Coronary artery (tissue), 2 donors: ENCODE measurements around the gene CRAMP1.

Experiments used
- DNase-seq: peaks from one replicate; pipeline ENCODE4 v3.0.0-alpha.2; 2017; ENCODE audit warnings: low spot score
- H3K27ac ChIP-seq, 2 donors: fragments of 200-600 bp; sonication (generic); one replicate each; pipeline ENCODE4 v1.5.1; 2016 to 2019
- H3K4me3 ChIP-seq: fragments of 200-600 bp; sonication (generic); 2 replicates; pipeline ENCODE4 v1.5.1; 2016; ENCODE audit warnings: mild to moderate bottlenecking, moderate library complexity
- TF ChIP-seq, protein P1 (sequence below): fragments of 200-600 bp; sonication (generic); IDR thresholded peaks from one replicate; pipeline ENCODE4 v1.5.1; 2019; ENCODE audit warnings: antibody characterized with exemption

CRAMP1 gene

DNA sequence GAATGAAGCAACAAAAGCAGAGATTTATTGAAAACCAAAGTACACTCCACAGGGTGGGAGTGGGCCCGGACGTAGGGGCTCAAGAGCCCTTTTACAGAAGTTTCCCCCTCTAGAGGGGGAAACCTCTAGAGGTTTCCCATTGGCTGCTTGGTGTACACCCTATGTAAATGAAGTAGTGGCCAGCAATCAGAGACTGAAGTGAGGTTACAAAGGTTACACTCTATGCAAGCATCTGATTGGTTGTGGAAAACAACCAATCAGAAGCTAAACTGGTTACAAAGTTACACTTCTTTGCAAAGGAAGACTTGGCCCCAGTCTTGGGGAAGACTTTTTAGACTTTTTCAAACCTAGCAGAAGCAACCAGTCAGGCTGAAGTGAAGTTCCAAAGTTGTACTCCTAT, 27.1 kb downstream of the CRAMP1 start:
- no peak for DNase-seq
- Histone ChIP-seq H3K4me3 (no peak overlapping the region), H3K27ac (no peak overlapping the region)
- TF ChIP-seq, protein P1, sequence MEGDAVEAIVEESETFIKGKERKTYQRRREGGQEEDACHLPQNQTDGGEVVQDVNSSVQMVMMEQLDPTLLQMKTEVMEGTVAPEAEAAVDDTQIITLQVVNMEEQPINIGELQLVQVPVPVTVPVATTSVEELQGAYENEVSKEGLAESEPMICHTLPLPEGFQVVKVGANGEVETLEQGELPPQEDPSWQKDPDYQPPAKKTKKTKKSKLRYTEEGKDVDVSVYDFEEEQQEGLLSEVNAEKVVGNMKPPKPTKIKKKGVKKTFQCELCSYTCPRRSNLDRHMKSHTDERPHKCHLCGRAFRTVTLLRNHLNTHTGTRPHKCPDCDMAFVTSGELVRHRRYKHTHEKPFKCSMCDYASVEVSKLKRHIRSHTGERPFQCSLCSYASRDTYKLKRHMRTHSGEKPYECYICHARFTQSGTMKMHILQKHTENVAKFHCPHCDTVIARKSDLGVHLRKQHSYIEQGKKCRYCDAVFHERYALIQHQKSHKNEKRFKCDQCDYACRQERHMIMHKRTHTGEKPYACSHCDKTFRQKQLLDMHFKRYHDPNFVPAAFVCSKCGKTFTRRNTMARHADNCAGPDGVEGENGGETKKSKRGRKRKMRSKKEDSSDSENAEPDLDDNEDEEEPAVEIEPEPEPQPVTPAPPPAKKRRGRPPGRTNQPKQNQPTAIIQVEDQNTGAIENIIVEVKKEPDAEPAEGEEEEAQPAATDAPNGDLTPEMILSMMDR = no peak

DNA sequence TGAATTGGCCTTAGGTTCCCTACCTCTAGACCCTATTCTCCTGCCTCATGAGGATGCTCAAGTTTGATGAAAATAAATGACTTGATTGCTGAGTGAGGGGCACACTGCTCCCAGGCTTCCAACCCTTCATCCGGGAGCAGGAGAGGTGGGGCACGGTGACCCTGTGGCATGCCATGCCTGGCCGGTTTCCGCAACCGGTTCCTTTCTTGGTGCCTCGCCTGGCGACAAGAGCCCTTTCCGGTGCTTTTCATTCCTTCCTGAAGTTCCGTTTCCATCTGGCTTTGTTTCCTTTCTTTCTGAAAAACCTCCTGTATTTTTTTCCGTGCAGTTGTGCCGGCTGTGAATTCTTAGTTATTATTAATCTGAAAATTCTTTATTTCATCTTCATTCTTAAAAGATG, 27.7 kb downstream of the CRAMP1 start:
- TF ChIP-seq, protein P1 = no peak
- DNase-seq = no peak
- Histone ChIP-seq H3K27ac (no peak overlapping the region), H3K4me3 (no peak overlapping the region)

DNA sequence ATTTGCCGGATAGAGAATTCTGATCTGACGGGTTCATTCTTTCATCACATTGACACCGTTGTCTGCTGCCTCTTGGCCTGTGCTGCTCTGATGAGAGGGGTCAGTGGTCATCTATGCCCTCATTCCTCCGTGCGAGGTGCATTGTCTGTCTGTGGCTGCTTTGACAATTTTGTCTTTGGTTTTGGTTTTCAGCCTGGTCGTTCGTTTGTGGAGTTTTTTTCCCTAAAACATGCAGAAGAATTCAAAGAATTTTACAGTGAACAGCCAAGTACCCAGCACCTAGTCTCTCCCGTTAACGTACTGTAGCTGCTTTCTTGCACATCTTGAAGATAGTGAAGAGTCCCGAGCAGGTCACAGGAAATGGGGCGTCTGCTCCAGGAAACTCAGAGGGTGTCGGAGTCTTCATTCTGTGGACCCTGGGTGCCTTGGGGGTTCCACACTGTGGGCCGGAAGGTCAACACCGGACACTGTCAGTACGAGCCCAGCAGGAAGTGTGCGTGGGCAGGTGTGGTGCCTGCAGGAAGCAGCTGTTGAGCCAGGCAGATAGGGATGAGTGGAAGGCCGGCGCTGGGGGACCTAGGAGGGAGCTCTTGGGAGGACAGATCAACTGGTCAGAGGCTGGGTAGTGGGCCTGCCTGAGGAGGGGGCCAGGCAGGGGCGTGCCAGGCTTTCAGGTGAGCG, 28.2 kb downstream of the CRAMP1 start:
- no peak overlapping the region for H3K27ac ChIP-seq
- H3K4me3 ChIP-seq = no peak overlapping the region
- TF ChIP-seq, protein P1 = no peak
- no peak for DNase-seq

DNA sequence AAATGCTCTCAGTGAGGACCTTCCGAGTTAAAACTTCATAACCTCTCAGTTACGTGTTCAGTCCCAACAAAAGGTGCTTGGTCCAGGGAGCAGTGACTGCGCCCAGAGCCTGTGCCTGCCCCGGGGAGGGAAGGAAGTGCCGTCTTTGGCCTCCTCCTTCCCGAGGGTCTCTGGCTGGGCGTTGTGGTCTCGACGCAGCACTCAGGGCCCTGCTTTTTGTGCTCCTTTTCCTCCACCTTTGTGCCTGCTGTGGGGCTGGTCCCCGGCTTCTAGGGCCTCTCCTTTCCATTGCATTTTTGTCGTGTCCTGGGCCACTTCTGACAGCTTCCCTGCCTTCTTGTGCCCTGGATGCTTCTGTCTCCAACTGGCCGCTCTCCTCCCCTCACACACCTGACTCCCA, 29.1 kb downstream of the CRAMP1 start:
- no peak overlapping the region for H3K27ac ChIP-seq
- DNase-seq = no peak
- no peak overlapping the region for H3K4me3 ChIP-seq
- TF ChIP-seq, protein P1 = no peak

DNA sequence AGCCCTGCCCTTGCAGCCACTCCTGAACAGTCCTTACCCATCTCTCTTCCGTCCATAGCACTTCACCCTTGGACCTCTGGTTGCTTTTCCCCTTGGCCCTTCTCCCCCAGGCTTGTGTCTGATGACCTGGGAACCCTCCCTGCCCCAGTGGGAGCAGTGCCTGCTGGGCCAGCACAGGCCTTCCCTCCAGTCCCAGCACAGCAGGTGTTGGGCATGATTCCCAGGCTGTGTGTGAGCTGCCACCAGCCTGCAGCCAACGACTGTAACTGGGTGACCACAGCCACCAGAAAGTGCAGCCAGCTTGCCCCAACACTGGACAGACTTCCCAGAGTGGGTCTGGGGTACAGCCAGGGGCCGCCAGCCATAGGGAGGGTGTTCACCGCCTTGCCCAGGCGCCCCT, 30.0 kb downstream of the CRAMP1 start:
- H3K27ac ChIP-seq = no peak overlapping the region
- TF ChIP-seq, protein P1 = no peak
- DNase-seq = no peak
- H3K4me3 ChIP-seq = no peak overlapping the region

DNA sequence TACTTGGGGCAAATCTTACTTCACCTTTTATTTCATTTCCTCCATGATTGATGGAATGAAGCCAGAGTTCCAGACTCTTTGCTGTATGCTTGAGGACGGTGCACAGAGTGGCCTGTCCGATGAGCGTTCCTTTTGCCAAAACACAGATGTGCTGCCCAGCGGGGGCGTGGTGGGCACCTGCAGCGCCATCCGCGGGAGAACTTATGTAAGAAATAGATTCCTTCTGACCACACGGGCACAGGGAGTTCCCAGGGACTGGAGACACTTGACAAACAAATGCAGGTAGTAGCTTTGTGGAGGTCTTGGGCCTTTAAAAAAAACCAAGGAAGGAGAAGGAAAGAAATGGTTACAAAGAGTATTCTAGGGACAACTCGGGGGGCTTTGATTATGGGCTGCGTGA, 30.6 kb downstream of the CRAMP1 start:
- no peak for DNase-seq
- Histone ChIP-seq H3K27ac (no peak overlapping the region), H3K4me3 (no peak overlapping the region)
- TF ChIP-seq, protein P1 = no peak

DNA sequence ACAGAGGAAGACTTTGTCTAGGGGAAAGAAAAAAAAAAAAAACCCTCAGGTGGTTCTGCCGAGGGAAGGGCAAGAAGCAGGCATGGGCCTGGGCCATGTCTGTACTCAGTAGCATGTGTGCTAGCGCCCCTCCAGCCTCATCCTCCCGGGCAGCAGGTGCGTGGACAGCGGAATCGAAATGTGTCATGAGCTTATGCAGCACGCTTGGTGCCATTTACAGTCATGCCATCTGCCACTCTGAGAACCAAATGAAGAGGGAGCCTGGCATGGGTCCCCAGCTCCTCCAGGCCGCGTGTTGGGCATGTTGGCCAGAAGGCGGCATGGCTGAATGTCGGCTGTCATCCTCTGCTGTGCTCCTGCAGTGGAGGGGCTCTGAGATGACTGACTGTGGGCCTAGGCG, 31.4 kb downstream of the CRAMP1 start:
- Histone ChIP-seq H3K27ac (no peak overlapping the region), H3K4me3 (no peak overlapping the region)
- DNase-seq = no peak
- TF ChIP-seq, protein P1 = no peak
